ES-I3 (cell line): Measurements from ENCODE around the gene HEMK1.

ENCODE experiments used
- H3K36me3 ChIP-seq: 2 replicates; pipeline ENCODE4 v1.6.1; 2013; ENCODE audit warnings: mild to moderate bottlenecking, low read length, control low read depth, moderate library complexity; ENCODE audit not compliant: insufficient read depth
- H3K4me1 ChIP-seq: 2 replicates; pipeline ENCODE4 v1.6.1; 2013; ENCODE audit warnings: mild to moderate bottlenecking, control low read depth, low read length; ENCODE audit not compliant: insufficient read depth
- H3K9ac ChIP-seq: 2 replicates; pipeline ENCODE4 v1.6.1; 2013; ENCODE audit warnings: low read depth, mild to moderate bottlenecking, low read length, moderate library complexity
- H3K9me3 ChIP-seq: 2 replicates; pipeline ENCODE4 v1.6.1; 2013; ENCODE audit warnings: mild to moderate bottlenecking, low read length, moderate library complexity; ENCODE audit not compliant: control insufficient read depth, insufficient read depth

Gene HEMK1

DNA sequence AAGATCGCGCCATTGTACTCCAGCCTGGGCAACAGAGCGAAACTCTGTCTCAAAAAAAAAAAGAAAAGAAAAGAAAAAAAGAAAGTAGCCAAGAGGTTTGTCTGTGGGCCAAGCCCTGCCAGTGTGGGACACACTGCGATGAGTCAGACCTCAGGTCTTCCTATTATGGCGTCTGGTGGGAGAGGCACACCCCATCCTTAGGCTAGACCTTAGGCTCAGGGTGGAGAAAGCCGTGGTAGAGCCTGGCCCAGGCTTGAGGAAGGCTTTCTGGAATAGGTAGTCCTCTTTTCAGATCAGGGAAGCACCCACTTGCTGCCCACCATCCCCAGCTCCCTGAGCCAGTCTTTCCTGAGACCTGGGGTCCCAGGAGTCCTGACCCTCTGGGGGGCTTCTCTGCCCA, 6.0 kb downstream of the HEMK1 start:
- Histone ChIP-seq H3K9me3 (no peaks in the 10 kb centered on the region), H3K4me1 (no peaks in the 10 kb centered on the region), H3K9ac (no peak overlapping the region), H3K36me3 (no peaks in the 10 kb centered on the region)

DNA sequence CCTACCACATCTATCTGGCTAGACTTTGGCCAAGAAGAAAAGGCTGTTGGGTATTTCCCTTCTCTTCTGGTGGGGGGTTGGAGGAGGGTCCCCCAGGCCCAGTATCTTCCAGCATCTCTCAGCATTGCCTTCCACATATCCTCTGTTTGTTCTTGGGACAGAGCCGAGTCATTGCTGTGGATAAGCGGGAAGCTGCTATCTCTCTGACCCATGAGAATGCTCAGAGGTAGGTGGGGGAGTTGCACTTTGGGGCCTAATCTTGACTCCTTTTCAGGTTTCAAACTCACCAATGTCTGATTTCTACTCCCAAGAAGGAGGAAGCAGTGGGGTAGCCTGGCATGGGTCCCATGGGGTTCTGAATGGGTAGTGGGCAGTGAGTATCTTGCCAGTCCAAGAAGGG, 8.0 kb downstream of the HEMK1 start:
- no peaks in the 10 kb centered on the region for H3K9me3 ChIP-seq
- no peak overlapping the region for H3K9ac ChIP-seq

DNA sequence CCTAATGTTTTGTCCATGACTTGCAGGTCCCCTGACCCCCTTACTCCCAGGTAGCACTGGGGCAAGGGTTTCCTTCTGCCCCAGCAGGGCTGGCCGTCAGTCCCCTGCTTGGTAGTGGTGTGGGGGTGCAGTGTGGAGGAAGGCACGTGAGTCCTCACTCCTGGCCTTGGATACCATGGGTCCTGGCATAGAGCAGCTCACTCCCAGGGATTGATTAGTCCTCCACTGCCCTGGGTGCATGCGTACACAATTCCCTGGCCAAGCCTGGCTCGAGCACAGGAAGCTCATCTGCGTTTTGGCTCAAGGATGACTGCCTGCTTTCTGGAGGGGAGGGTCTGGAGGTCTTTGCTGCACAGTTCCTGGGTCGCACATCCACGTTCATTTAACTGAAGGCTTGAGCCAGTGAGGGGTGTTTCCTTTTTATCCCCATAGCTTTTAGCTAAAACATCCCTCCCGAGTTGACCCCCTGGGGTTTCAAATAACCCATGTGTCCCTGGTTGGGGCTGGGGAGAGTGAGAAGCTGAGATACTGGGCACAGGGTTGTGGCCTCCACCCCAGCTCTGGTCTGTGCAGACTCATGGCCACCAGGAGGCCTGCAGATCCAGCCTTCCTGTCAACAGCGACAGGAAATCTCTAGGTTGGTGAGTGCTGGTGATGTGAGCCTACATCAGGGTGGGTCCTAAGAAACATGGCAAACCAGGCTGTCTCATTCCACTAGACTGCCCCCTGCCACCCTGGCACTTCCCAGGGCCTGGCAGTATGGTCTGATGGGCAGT, 11.5 kb downstream of the HEMK1 start:
- Histone ChIP-seq H3K36me3 (no peaks in the 10 kb centered on the region), H3K4me1 (no peaks in the 10 kb centered on the region), H3K9me3 (no peaks in the 10 kb centered on the region), H3K9ac (no peak overlapping the region)

More for the DNA sequence above, 8.0 kb downstream of the HEMK1 start:
- Histone ChIP-seq H3K4me1 (no peaks in the 10 kb centered on the region), H3K36me3 (no peaks in the 10 kb centered on the region)

DNA sequence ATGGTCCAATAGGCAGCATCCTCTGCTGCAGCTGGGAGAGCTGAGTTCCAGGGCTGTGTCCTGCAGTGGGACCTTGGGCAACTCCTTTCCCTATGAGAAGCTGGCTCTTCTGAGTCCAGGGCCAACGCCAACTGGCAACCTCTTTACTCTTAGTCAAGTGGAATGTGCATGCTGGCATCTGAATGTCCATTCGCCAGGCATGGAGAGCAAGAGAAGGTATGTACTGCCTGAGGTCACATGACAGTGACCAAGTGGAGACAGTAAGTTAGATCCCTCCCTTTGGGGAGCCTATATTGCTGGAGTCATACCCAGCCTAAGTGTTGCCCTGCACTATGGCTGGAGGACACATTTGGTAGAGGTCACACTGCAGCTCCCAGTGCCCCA, 12.1 kb downstream of the HEMK1 start:
- Histone ChIP-seq H3K9me3 (no peaks in the 10 kb centered on the region), H3K9ac (no peak overlapping the region), H3K4me1 (no peaks in the 10 kb centered on the region), H3K36me3 (no peaks in the 10 kb centered on the region)

DNA sequence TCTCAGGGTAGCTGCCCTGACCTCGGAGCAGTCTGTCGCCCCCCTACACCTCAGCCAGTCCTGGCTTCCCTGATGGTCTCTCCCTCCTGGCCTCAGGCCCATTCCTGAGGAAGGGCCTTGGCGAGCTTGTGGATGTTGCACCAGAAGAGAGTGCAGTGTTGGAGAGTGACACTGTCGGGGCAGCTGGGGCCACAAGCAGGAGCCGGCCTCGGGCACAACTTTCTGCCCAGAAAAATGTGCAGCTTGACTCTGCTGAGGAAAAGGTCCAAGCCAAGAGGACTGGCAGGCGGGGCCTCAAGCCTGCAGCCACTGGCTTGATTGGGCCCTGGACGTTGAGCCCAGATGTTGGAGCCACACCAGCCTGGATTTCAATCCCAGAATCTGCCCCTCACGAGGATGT, 12.8 kb downstream of the HEMK1 start:
- Histone ChIP-seq H3K9ac (no peak overlapping the region), H3K36me3 (no peaks in the 10 kb centered on the region), H3K4me1 (no peaks in the 10 kb centered on the region), H3K9me3 (no peaks in the 10 kb centered on the region)

DNA sequence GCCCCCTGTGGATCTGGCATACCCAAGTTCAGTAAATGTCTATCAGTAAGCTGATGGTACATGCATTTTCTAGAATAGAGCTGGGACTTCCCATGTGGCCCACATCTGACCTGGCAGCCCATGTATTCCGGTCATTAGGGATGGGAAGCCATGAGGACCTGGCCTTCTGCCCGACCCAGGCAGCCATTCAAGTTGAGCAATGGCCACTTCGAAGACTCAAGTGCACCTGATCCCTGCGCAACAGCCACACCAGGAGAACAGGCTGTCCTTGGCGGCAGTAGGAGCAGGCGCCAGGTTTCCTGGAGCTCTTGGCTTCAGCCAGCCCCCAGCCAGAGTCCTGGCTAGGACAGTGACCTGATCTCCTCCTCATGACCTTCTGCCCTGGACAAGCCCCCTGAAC, 14.6 kb downstream of the HEMK1 start:
- Histone ChIP-seq H3K9ac (no peak overlapping the region), H3K9me3 (no peaks in the 10 kb centered on the region), H3K4me1 (no peaks in the 10 kb centered on the region), H3K36me3 (no peaks in the 10 kb centered on the region)

DNA sequence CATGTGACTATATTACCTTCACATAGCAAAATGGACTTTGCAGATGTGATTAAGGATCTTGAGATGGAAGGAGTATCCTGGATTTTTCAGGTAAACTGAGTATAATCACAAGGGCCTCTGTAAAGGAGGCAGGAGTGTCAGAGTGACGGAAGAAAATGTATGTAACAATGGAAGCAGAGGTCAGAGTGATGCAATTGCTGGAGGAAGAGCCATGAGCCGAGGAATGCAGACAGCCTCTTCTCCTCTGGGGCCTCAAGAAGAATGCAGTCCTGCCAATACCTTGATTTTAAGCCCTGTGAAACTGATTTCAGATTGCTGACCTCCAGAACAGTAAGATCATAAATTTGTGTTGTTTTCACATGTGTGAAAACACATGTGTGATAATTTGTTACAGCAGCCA, 15.1 kb downstream of the HEMK1 start:
- no peaks in the 10 kb centered on the region for H3K4me1 ChIP-seq
- H3K9ac ChIP-seq, result no peak overlapping the region
- no peaks in the 10 kb centered on the region for H3K9me3 ChIP-seq
- H3K36me3 ChIP-seq, result no peaks in the 10 kb centered on the region

DNA sequence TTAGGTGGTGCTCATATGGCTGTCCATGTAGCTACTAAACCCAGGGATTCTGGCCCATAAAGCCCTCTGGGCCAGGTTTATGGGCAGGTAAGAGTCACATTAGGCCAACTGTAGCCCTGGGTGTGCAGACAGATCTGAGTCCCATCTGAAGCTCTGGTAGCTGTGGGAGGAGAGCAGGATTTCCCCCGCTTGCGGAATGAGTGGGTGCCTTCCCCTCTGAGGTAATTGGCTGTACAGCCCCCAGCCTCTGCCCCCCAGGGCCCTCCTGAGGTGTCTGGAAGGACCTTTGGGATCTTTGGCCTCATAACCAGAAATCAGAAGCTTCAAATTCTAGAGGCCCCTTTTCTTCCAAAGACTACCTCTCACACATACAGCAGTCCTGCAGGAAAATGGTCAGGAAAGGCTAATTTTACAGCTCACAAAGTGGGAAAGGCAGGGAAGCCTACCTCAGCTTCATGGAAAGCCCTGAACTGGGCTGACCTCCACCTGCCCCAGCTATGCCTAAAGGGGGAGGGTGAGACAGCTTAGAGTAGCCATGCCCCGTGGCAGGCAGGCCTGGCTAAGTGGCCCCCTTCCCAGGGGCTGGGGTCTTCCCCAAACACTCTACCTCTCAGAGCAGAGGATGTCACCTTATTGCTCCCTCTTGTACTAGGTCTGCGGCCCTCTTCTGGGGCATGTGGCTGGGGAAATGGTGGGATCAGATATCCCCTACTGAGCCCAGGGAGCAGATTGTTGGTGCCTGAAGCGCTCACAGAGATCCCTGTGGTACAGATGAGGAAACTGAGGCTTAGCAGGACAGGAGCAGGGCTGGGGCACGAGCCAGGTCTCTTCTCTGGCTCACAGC, 16.8 kb downstream of the HEMK1 start:
- Histone ChIP-seq H3K9me3 (no peaks in the 10 kb centered on the region), H3K4me1 (no peaks in the 10 kb centered on the region; the same call in 1 of the 2 replicates), H3K9ac (no peak overlapping the region), H3K36me3 (no peaks in the 10 kb centered on the region)

DNA sequence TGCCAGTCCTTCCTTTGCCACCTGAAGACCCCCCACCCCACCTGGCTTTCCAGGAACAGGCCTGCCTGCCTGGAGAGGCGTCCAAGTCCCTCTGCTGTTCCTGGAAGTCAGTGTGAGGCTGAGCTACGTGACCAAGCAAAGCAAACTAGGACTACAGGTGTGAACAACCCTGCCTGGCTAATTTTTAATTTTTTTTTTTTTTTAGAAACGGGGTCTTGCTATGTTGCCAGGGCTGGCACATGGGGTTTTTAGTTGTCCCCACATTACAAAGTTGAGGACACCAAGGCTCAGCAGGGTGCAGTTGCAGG, 17.4 kb downstream of the HEMK1 start:
- Histone ChIP-seq H3K9ac (no peak overlapping the region), H3K36me3 (no peaks in the 10 kb centered on the region), H3K9me3 (no peaks in the 10 kb centered on the region), H3K4me1 (no peaks in the 10 kb centered on the region; the same call in 1 of the 2 replicates)

DNA sequence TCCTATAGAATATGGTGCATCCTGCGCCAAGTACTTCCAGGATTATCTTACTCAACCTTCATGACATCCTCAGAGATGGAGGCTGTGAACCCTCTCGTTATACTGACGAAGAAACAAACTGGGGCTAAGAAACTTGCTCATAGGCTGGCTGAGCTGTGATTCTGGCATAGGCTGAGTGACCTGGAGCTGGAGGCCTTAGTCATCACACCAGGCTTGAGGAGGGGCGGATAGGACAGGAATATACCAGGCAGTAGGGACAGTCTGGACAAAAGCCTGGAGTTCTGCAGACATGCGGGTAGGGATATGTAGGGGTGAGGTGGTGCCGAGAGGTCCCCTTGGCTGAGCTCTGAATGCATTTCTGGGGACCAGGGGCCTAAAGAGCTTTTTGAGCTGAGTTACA, 18.1 kb downstream of the HEMK1 start:
- Histone ChIP-seq H3K9me3 (no peaks in the 10 kb centered on the region), H3K4me1 (no peaks in the 10 kb centered on the region; the same call in 1 of the 2 replicates), H3K9ac (no peak overlapping the region), H3K36me3 (no peaks in the 10 kb centered on the region)

DNA sequence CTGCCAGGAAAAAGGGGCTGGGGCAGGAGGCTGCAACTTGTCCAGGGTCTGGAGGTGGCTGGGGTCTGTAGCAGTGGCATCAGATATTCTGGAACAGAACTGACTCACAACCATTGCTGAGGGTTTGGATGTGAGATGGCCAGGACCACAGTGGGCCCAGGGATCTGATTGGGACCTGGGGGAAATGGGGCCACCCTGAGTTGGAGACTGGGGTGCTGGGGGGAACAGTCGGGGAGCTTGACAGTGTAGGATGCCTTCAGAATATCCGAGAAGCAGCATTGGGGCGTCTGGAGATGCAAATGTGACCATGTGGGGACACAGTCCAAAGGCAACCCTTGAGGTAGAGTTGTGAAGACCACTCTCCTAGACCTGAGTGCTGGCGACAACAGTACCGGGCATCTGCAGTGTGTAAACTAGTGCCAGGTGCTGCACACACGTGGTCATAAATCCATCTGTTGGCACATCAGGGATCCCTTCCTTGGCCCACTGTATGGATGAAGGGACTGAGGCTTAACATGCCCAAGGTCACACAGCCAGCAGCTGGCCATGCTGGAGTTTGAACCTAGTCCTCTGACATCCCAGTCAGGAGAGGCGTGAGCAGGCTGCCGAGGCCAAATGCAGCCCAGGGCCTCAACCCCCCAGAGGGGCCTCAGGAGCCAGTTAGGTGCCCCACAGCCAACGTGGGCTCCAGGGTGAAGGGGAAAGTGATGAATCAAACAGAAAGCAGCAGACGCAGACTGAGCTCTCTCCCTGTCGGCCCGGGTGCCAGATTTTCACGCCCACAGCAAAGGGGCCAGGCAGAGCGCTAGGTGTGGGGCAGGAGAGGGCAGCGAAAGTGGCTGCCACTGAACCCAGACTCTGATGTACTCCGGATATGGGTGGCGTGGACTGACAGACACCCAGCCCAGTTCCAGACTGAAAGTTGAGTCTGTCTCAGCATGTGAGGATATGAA, 18.8 kb downstream of the HEMK1 start:
- no peaks in the 10 kb centered on the region; the same call in 1 of the 2 replicates for H3K4me1 ChIP-seq
- no peaks in the 10 kb centered on the region for H3K36me3 ChIP-seq
- H3K9ac ChIP-seq, result no peak overlapping the region
- H3K9me3 ChIP-seq, result no peaks in the 10 kb centered on the region

DNA sequence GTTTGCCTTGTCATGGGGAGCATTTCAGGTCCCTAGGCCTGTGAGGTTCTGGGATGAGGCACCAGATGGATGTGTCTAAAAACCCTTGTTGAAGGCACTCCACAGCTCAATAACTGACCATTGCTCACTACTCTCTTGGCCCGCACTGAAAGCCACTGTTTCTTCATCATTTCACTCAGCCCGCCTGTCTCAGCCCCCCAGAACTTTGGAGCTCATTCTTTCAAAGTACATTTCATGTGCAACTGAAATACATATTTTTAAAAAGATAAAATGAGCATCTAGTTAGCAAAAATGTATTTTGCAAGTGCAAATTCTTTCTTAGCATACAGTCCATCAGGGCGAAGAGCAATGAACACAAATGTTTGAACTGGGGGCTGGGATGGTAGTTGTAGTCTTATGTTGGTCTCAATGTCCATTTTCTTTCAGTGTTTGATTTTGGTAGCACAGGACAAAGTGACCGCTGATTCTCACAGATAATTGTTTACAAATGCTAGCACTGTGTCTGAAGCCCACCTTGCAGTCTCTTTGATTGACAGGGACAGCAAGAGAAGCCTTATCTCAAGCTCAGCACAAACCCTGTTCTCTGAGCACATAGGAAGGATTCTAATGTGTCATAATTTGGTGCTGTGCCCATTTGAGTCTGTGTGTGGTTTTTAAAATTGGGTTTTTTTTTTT, 19.6 kb downstream of the HEMK1 start:
- Histone ChIP-seq H3K36me3 (no peaks in the 10 kb centered on the region), H3K4me1 (no peaks in the 10 kb centered on the region; the same call in 1 of the 2 replicates), H3K9ac (no peak overlapping the region), H3K9me3 (no peaks in the 10 kb centered on the region)

DNA sequence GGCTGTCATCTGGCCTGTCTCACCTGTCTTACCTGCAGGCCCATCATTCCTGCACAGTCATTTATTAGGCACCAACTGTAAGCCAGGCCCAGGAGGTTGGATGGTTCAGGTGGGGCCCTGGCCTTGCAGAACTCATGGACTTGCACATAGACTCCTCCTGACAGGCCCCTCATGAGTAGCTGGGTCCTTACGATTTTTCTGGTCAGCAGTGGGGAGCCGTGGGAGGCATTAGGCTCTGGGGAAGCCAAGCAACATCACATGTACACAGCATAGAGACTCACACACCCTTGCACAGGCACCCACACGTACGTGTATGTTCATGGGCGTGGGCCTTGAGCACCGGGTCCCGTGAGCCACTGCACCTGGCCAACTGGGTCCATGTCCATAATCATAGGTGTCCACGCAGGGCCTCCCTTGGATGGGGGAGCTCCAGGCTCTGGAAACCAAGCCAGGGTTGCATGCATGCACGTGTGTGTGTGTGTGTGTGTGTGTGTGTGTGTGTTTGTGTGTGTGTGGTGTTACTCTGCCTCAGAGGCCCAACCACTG, 21.9 kb downstream of the HEMK1 start:
- Histone ChIP-seq H3K4me1 (no peaks in the 10 kb centered on the region; the same call in 1 of the 2 replicates), H3K36me3 (no peaks in the 10 kb centered on the region), H3K9ac (no peak overlapping the region), H3K9me3 (no peaks in the 10 kb centered on the region)
